Activated CD8-positive, alpha-beta memory T cell treated with anti-CD3 and anti-CD28 coated beads for 24 hours (primary cell): ENCODE results near the gene TNNI2.

ENCODE experiments used
- DNase-seq: peaks from one replicate; pipeline ENCODE4 v3.0.0-alpha.2; 2020

TNNI2 gene

DNA sequence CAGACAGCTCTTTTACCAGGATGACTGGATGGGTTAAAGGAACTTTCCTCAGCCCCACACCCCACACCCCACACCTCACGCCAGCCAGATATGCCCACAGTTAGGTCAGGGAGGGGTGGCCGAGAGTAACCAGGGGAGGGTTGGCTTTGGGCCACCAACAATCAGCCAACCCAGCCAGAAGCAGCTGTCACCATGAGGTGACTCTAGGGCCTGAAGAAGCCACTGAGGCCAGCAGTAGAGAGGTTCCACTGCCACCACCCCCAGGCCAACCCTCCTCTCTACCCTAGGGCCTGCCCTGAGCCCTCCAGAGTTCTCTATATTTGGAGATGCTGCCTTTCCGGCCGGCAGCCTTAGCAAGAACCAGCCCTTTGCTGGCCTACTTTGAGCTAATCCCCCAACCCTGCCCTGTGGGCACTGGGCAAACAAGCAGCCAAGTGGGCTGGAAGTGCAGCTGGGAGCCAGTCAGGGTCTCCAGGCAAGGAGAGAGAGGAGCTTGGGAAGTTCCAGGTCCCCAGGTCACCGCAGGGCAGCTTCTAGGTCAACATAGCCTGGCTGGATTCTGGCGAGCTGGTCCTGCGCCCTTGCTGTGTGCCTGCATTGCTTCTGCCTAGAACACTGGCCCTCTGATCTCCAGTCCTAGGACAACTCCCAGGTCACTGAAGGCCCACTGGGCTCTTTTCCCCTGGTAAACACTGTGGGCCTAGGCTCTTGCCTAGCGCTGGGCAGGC, 16.0 kb upstream of the TNNI2 start:
- DNase-seq, result no peak

DNA sequence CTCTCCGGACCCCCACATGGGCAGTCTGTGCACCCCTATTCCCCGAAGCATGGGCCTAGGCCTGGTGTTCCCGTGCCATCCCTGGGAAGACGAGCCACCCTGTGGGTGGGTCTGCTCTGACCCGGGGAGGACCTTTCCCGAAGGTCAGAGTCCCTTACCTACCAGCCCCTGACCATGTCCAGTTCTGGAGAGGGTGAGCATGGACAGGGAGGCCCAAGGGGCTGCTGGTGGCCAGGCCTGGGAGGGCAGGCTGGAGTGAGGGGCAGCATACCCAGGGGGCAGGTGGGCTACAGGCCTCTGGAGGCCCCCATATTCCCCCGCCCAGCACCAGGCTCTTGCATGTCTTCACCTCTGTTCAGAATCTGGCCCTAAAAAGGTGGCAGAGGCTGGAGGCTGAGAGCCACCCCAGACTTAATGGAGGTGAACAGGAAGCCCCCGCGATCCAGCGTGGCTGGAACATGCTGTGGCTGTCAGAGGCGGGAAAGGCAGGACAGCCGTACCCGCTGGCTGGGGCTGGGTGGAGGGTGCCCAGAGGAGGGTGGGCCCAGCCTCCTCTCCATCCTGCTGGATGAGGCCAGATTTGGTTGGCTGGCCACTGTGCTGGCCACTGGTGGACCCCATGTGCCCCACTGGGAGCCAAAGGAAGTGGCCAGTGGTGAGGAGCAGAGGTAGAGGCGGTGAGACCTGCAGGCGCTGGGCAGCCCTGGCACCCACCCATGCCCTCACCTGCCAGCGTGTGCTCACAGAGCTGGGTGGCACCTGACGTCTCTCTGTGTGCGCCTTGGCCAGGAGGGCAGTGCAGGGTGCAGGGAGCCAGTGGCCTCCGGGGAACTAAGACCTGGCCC, 15.2 kb upstream of the TNNI2 start:
- DNase-seq, result no peak

DNA sequence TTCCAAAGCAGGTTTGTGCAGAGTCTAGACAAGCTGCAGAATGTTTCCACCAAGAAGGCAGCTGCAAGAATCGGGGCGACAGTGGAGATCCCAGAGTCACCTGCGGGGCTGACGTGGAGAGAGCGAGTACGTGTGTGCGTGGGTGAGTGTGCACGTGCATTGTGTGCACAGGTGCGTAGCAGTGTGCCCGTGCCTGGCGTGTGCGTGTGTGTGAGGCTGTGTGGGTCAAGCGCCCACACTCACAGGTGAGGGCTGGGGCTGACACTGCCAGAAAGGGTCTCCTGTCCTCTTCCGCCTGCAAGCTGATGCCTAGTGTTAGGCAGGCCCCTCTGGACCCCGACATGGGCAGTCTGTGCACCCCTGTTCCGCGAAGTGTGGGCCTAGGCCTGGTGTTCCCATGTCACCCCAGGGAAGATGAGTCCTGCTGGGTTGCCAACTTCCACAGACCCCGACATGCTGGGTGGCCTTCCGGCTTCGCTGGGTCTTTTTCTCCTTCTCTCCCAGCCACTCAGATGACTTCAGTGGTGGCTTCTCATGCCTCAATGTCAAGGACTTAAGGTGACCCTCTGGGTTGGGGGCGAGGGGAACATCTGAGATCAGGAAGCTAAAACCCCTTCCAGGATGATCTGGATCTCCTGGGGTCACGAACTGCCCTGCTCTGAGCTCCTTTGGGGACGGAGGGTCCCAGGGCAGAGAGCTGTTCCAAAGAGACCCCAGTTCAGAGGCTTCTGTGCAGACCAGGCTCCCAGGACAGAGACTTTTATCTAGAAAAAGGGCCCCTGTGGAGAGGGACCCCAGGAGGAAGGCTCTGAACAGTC, 14.4 kb upstream of the TNNI2 start:
- DNase-seq, result no peak

DNA sequence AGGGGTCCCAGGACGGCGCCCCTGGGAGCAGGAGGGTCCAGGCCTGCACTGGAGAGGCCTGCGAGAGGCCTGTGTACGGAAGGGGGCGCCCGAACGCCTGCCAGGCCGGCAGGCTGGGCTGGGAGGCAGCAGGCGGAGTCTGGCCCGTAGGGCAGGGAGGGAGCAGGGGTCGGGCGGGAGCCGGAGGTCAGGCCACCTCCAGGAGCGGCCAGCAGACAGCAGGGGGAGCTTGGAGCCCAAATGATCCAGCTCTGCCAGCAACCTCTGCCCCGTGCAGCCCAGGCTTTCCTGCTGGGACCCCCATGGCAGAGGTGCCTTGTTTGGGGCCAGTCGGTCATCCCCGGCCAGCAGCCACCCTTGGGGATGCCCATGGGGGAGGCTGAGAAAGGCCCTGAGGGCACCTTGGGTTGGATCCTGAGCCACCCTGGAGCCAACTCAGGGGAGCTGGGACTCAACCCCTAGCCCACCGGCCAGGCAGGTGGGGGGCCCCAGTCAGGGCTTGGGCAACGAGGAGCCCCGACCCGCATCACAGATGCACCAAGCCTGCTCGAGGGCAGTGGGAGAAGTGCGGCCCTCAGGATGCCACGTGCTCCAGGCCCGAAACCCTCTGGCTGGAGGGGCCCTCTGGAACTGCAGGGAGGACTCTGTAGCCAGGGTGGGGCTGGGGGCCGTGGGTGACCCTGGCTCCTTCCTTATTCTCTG, 13.6 kb upstream of the TNNI2 start:
- no peak for DNase-seq

DNA sequence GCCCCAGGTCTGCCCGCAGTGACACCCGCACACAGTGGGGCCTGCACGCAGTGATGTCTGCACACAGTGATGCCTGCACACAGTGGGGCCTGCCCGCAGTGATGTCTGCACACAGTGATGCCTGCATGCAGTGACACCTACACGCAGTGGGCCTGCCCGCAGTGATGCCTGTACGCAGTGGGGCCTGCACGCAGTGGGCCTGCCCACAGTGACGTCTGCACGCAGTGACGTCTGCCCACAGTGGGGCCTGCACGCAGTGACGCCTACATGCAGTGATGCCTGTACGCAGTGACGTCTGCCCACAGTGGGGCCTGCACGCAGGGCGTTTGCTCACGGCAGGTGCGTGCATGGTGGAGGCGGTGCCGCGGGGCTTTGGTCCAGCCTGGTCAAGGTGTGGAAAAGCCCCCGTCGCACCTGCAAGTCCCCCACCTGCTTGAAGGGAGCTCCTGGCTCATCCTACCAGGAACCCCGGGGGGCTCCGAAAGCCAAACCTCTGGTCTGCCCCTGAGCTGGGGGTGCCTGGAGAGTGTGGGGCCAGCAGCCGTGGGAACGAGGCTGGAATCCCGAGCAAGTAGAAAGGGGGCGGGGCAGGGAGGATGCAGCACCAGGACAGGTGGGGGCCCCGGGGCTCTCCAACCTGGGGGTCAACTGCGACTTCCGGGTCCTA, 12.9 kb upstream of the TNNI2 start:
- no peak for DNase-seq

DNA sequence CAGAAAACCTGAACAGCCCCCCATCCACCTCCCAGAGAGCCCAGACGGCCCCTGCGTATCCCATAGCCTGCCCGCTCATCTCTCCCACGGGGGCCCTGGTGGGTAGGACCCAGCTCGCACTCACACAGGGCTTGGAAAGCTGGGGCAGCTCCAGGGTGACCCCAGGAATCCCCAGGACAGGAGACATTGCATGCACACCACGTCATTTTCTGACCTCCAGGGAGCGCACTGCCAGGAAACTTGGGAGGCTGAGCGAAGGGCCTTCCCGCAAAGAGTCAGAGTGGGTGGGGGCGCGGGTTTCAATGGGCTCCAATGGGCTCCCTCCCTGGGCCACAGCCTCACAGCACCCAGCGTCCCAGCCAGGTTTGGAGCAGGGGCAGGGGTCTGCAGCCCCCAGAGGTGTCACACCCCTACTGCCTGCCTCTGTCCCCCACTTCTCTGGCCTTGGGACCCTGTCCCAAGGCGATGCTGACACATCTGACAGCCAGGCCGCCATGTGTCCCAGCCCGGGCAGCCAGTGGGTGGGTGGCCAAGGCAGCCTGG, 12.2 kb upstream of the TNNI2 start:
- DNase-seq, result no peak

DNA sequence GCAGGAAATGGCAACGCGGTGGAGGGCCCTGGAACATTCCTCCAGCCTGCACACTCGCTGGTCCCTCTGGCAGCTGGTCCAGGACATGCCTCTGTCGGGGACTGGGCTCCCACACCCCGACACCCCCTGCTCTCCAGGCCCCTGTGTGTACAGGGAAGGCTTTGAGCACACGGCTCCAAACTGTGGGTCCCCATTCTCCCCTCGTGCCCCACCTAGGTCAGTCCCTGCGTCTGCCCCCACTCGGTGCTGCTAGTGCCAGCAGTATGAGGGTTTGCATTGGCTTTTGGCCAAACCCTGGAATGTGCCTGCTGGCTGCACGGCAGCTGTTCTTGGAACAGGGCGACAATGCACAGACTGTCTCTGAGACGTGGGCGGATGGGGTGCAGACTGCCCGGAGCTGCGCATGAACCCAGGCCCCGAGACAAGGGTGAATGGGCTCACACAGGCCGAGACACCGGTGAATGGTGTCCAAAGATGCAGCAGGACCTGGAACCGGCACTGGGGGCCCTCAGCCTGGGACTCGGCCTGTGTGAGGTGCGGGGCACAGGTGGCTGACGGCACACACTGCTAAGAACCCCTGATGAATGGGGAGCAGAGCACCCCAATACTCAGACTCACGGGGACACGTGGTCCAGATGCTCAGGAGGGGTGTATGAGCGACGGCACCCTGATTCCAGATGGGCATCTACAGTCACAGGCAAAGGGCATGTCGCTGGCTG, 11.5 kb upstream of the TNNI2 start:
- no peak for DNase-seq

DNA sequence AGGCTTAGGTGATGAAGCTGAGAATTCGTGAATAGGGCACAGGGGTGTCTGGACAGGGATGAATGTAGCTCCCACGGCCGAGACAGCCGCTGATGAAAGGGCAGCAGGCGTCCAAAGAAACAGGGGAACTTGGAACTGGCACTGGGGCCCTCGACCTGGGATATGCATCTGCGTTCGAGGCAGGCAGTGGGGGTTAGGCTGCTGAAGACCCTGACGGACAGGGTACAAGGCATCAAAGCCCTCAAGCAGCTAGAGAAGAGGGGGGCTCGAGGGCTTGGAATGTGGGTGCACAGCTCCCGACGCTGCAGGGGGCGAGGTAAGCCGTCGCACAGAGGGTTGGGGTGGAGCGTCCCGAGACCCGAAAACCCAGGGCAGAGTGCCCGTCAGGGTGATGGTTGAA, 10.8 kb upstream of the TNNI2 start:
- DNase-seq, result no peak

DNA sequence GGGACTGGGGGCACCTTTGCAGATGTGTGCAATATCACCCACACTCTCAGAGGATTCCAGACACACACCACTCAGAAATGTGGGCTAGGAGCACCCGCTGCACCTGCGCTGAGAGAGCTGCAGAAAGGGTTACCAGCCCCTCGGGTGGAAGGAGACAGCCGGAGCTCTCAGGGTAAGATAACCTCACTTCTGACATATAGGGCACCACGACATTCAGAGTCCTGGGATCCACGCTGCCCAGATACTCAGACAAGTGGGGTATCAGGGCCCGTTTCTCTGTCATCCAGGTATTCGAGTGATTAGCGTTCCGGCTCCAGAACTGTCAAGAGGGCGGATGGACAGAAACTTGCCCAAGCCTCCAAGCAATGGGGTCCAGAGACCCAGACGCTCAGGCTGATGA, 10.2 kb upstream of the TNNI2 start:
- peak; percentile 55 for DNase-seq

DNA sequence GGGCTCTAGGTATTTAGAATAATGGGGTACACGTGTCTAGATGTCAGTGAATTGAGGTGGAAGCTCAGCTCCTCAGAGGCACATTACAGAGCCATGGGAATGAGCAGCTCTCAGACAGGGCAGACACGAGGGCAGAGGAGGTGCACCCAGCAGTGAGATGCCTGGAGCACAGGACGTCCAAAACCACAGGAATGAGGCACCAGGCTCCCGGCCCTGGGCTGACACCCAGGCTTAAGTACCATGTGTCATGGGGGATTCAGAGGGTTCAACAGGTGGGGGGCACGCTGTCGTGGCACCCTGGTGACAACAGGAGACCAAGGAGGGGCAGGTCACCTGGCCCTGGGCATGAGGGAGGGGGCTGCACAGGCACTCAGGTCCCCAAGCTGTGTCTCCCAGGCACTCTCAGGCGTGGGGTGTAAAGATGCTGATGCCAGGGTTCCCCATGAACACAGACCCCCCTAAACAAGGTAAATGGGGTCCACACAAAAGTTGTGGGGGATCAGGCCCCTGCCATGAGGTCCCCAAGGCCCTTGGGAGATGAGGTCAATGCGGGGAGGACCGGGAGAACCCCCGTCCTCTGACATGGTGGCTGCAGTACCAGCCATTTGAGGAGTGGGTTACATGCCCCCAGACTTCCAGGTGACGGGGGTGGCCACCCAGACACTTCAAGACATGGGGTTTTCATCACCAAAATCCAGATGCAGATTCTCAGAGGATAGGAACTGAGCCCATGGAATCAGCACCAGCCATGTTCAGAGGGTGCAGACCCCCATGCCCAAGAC, 9.6 kb upstream of the TNNI2 start:
- DNase-seq, result no peak

DNA sequence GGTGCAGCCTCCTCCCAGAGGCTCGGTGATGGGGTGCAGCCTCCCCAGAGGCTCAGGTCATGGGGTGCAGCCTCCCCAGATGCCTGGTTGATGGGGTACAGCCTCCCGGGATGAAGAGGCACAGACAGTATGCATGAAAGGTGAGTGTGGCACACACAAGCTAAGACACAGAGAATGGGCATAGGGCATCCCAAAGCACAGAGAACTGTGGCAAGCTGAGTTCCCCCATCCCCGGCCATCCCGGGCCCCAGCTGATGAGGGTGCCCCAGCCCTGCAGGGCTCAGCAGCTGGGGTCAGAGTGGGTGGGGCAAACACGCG, 8.8 kb upstream of the TNNI2 start:
- DNase-seq, result no peak

DNA sequence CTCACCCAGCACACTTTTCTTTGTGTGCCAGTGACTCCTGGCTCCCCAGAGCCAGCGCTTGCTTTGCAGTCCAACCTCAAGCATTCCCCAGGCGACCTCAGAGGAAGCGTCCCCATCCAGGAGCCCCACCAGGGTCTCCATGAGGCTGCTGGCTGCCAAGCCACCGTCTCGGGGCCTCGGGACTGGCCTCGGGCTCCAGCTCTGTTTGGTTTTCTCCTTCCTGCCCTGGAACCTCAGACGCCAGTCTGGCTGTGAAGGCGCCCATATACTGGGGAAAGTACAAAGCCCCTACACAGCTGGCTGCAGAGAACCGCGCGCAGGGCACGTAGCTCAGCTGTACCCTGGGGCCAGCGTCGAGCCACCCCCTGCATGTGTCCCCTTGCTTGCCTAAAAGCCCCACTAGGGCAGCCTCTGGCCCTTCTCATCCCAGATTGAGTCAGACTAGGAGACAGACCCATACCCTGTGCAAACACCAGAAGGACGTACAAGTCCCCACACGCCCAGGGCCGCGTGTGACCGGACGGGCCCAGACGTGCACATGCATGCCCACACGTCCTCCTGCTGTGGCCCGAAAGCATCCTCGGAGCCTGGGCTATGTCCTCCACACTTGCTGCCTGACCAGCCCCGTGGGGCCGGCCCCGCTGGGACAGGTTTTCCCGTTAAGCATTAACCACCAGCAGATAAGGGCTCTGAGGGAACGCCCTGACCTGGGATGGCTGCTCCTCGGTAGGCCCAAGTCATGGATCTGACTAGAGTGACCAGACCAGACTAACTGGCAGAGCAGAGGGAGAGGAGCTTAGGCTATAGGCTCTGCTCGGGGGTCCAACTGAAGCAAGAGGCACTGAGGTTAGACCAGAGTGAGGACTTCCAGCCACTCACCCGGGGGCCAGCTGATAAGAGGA, 8.2 kb upstream of the TNNI2 start:
- DNase-seq, result peak; percentile 56

DNA sequence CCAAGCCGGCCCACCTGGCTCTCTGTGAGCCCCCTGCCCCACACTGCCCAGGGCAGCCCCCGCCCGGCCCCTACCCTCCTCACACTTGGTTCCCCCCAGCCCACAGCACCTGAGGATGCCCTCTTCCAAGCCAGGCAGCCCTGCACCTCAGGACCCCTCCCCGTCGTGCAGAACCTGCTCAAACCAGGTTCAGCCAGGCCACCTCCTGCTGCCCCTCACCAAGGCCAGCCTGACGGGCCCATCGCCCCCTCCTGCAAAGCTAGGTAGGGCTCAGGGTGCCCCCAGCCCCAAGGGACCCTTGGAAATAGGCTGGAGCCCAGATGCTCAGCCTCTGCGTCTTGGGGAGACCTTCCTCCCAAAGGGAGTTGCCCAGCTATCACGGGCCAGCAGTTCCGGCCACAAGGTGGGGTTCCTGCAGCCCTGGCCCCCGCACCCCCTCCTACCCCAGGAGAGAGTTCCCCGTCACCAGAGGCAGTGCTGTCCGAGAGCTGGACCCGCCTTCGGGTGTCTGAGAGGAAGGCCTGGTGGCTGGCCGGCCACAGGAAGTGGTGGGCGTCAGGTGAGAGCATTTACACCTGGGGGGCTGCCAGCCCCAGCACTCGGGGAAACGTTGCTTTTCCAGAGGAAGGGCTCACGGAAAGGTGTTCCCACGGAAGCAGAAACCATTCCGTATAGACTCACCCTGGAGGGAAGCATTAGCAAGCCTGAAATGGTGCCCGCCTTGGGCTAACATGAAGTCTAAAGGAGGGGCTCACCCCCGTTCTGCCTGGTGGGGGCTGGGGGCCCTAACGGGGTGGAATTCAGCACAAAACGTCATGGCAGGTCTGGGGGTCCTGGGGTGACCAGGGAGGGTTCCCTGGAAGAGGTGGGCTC, 7.2 kb upstream of the TNNI2 start:
- DNase-seq, result peak; percentile 53

DNA sequence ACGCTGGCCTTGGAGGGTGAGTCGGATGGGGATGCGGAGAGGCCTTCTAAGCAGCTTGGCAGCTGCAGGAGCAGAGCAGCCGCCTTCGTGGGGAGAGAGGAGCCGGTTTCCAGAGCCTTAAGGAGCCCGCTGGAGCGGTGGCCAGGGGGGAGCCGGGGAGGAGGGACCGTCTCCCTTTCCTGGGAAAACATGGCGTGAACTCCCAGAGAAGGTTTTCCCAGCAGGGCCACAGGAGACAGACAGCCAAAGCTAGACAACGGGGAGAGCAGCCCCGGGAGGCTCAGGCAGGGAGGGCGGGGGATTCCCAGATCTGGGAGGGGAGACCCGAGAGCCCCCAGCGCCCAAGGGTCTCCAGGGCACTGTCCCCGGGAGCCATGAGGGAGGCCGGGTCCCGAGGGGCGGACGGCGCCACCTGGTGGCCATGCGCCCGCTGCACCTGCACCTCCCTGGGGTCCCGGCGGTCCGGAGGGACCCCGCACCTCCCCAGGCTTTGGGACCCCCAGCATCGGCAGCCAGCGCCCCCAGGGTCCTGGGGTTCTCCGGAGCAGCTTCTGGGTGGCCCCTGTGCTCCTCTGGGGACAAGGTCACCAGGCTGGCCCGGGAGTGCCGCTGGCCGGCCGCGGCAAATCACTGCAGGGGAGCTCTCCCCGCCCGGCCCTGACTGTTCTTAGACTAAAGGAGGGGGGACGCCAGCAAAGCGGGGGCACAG, 6.4 kb upstream of the TNNI2 start:
- peak; percentile 92 for DNase-seq

DNA sequence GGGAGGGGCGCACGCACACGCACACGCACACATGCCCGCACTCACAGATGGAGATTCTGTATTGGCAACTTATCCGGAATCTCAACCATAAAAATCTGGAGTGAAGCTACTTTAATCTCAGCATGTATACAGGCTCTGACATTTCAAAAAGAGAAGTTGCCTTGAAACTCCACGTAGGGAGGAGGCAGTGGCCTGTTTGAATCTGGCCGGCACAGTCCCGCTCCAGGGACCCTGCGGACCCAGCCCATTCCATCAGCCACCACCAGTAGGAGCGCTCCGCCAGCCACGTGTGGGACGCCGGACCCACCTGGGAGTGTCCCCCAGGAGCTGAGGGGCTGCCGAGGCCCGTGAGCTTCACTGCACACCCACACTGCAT, 5.9 kb upstream of the TNNI2 start:
- no peak for DNase-seq

DNA sequence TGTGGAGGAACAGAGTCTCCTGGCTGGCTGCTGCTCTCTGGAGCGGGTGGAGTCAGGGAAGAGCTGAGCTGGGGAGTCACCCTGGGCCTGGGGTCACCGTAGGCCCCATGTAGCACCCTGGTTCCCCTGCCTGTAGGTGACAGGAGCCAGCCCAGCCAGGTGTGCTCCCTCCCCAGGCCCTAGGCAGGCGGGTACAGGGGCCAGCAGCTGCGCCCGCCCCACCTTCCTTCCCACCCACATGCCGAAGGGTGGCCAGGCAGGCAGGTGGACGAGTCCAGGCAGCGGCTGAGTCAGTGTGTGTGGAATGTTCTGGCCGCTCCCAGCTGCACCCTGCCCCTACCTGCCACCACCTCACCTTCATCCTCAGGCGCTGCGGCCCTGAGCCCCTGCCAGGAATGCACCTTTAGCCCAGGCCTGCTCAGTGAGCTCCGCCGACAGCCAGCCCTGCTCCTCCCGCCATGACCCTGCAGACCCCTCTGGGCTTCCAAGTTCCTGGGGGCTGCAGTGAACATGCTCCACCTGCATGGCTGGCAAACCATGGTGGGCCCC, 4.6 kb upstream of the TNNI2 start:
- DNase-seq, result no peak
